Measurements from ENCODE around the gene GVQW3.

GRCh38 chr11:76347466-76347865 is 33.7 kb upstream of the GVQW3 start:
- TF ChIP-seq TAF1 (IDR thresholded peaks at IDR 0.05; ENCODE audit: borderline replicate concordance, insufficient read depth, low read length) (no peak), SIN3A (IDR thresholded peaks at IDR 0.05; ENCODE audit: borderline replicate concordance, insufficient read depth, low read length) (no peak)
- TF ChIP-seq, protein P1, sequence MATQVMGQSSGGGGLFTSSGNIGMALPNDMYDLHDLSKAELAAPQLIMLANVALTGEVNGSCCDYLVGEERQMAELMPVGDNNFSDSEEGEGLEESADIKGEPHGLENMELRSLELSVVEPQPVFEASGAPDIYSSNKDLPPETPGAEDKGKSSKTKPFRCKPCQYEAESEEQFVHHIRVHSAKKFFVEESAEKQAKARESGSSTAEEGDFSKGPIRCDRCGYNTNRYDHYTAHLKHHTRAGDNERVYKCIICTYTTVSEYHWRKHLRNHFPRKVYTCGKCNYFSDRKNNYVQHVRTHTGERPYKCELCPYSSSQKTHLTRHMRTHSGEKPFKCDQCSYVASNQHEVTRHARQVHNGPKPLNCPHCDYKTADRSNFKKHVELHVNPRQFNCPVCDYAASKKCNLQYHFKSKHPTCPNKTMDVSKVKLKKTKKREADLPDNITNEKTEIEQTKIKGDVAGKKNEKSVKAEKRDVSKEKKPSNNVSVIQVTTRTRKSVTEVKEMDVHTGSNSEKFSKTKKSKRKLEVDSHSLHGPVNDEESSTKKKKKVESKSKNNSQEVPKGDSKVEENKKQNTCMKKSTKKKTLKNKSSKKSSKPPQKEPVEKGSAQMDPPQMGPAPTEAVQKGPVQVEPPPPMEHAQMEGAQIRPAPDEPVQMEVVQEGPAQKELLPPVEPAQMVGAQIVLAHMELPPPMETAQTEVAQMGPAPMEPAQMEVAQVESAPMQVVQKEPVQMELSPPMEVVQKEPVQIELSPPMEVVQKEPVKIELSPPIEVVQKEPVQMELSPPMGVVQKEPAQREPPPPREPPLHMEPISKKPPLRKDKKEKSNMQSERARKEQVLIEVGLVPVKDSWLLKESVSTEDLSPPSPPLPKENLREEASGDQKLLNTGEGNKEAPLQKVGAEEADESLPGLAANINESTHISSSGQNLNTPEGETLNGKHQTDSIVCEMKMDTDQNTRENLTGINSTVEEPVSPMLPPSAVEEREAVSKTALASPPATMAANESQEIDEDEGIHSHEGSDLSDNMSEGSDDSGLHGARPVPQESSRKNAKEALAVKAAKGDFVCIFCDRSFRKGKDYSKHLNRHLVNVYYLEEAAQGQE (IDR thresholded peaks at IDR 0.05; ENCODE audit: insufficient read depth in 1 of 2, low read depth in 2 of 2, low read length in 2 of 2), result no peak

Measured in PFSK-1 (cell line).